Testis (tissue), 2 donors: ENCODE measurements around the gene PTGS1.

Experiments used
- POLR2A ChIP-seq: fragments of 450-650 bp; IDR thresholded peaks from one replicate; pipeline ENCODE4 v1.6.1; 2017; ENCODE audit warnings: antibody characterized with exemption, mild to moderate bottlenecking, moderate library complexity
- TF ChIP-seq, protein P1 (sequence below), 3 experiments: fragments of 450-650 bp in 2 of 3; fragments of 200-600 bp in 1 of 3; sonication (generic) in 1 of 3; IDR thresholded peaks; one replicate each; pipeline ENCODE4 v1.5.1; 2016 to 2019; ENCODE audit warnings: antibody characterized with exemption in 3 of 3, mild to moderate bottlenecking in 2 of 3, moderate library complexity in 1 of 3

DNA sequence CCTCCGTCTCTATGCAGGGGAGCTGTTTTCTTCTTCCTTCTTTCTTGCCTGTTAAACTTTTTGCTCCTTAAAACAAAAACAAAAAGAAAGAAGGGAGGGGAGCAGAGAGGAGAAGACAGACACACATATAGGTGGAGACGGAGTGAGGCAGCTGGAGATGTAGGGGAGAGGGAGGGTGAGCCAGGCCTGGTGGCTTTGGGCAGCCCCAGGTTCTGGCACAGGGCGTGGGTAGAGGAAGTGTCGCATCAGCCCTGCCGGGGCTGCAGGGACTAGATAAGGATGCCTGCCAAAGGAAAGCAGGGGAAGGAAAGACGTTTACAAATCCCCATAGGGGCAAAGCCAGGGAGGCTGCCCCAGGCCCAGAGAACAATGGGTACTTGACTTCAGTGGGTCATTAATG, 38.7 kb upstream of the PTGS1 start:
- TF ChIP-seq, protein P1, sequence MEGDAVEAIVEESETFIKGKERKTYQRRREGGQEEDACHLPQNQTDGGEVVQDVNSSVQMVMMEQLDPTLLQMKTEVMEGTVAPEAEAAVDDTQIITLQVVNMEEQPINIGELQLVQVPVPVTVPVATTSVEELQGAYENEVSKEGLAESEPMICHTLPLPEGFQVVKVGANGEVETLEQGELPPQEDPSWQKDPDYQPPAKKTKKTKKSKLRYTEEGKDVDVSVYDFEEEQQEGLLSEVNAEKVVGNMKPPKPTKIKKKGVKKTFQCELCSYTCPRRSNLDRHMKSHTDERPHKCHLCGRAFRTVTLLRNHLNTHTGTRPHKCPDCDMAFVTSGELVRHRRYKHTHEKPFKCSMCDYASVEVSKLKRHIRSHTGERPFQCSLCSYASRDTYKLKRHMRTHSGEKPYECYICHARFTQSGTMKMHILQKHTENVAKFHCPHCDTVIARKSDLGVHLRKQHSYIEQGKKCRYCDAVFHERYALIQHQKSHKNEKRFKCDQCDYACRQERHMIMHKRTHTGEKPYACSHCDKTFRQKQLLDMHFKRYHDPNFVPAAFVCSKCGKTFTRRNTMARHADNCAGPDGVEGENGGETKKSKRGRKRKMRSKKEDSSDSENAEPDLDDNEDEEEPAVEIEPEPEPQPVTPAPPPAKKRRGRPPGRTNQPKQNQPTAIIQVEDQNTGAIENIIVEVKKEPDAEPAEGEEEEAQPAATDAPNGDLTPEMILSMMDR (IDR thresholded peaks at IDR 0.05), result no peak
- TF ChIP-seq POLR2A, result no peak
